Immature natural killer cell (primary cell): Measurements from ENCODE around the gene SIL1. TPM values are rescaled to one million over a fixed set of nuclear protein-coding genes. Genes with fewer than 3 reads are reported as not detected.
A peak's percentile ranks its signal among the peaks of the same experiment; 100 is the strongest.

Experiments
- DNase-seq, 3 donors: peaks; one replicate each; pipeline ENCODE4 v3.0.0; 2022; ENCODE audit warnings: mixed read lengths in 1 of 3
- H3K27ac Mint-ChIP-seq, 6 donors: one replicate each; pipeline ENCODE4 v1.8.0; 2020; ENCODE audit warnings: mixed read lengths in 6 of 6, mild to moderate bottlenecking in 5 of 6, inconsistent platforms in 4 of 6, moderate library complexity in 3 of 6
- H3K27me3 Mint-ChIP-seq, 3 donors: one replicate each; pipeline ENCODE4 v1.8.0; 2020 to 2021; ENCODE audit warnings: low read depth in 3 of 3, mild to moderate bottlenecking in 3 of 3, mixed read lengths in 3 of 3, moderate library complexity in 3 of 3, inconsistent platforms in 1 of 3
- H3K36me3 Mint-ChIP-seq, 3 donors: one replicate each; pipeline ENCODE4 v1.8.0; 2020; ENCODE audit warnings: mixed read lengths in 3 of 3, inconsistent platforms in 2 of 3, mild to moderate bottlenecking in 2 of 3
- H3K4me1 Mint-ChIP-seq, 2 donors: one replicate each; pipeline ENCODE4 v1.8.0; 2020; ENCODE audit warnings: inconsistent platforms in 2 of 2, mild to moderate bottlenecking in 2 of 2, mixed read lengths in 2 of 2, moderate library complexity in 1 of 2
- H3K4me3 Mint-ChIP-seq, 5 donors: one replicate each; pipeline ENCODE4 v1.8.0; 2020; ENCODE audit warnings: mild to moderate bottlenecking in 5 of 5, mixed read lengths in 5 of 5, inconsistent platforms in 3 of 5, moderate library complexity in 3 of 5
- H3K9me3 Mint-ChIP-seq, 6 donors: one replicate each; pipeline ENCODE4 v1.8.0; 2020; ENCODE audit warnings: mild to moderate bottlenecking in 6 of 6, mixed read lengths in 6 of 6, inconsistent platforms in 4 of 6, moderate library complexity in 3 of 6
- polyA plus RNA-seq, 3 donors: library from polyadenylated mRNA; unstranded; fragments of 300-500 nt; fragmentation: Illumina TruSeq; gene quantifications; one replicate each; pipeline ENCODE4 v1.2.3, GENCODE V29; 2021

Gene SIL1
- polyA plus RNA-seq, 3 donors from 2014 or later = 22.0 to 22.7 (median 22.1) TPM

- DNase-seq = no peak
- Mint-ChIP-seq H3K27me3 (peaks cover 0 to 4% (median 3%) of the 10 kb centered on the region in 3 donors), H3K4me3 (no peak overlapping the region), H3K27ac (no peak overlapping the region), H3K4me1 (peaks cover 22 to 25% of the 10 kb centered on the region in 2 donors), H3K36me3 (peaks cover 4 to 5% (median 4%) of the 10 kb centered on the region in 3 donors), H3K9me3 (no peaks in the 10 kb centered on the region)
Observed at GRCh38 chr5:138955013-138955660, 243.0 kb downstream of the SIL1 start.

- DNase-seq = no peak
- Mint-ChIP-seq H3K27me3 (peaks cover 1 to 4% (median 3%) of the 10 kb centered on the region in 3 donors), H3K9me3 (no peaks in the 10 kb centered on the region), H3K4me3 (no peak overlapping the region), H3K27ac (peak overlapping the region in 3 of 6 donors; percentile 26 to 38 (median 34)), H3K36me3 (peaks cover 4 to 8% (median 4%) of the 10 kb centered on the region in 3 donors), H3K4me1 (peaks cover 22 to 25% of the 10 kb centered on the region in 2 donors)
Observed at GRCh38 chr5:138954257-138955012, 243.7 kb downstream of the SIL1 start.

GRCh38 chr5:138953387-138954256, 244.5 kb downstream of the SIL1 start:
- Mint-ChIP-seq H3K27me3 (peaks cover 2 to 4% (median 3%) of the 10 kb centered on the region in 3 donors), H3K36me3 (peaks cover 4 to 8% (median 4%) of the 10 kb centered on the region in 3 donors), H3K9me3 (no peaks in the 10 kb centered on the region), H3K4me1 (peaks cover 22 to 25% of the 10 kb centered on the region in 2 donors), H3K27ac (peak overlapping the region in 4 of 6 donors; percentile 21 to 58 (median 32)), H3K4me3 (peak overlapping the region; percentile 56 to 75 (median 73))
- peak; percentile 32 to 35 (median 32) for DNase-seq

GRCh38 chr5:138952962-138953361, 245.2 kb downstream of the SIL1 start:
- no peaks in the 10 kb centered on the region for H3K9me3 Mint-ChIP-seq
- H3K27ac Mint-ChIP-seq = peak overlapping the region in 4 of 6 donors; percentile 21 to 50 (median 32)
- H3K27me3 Mint-ChIP-seq = peaks cover 2 to 4% (median 3%) of the 10 kb centered on the region in 3 donors
- peak overlapping the region; percentile 56 to 75 (median 73) for H3K4me3 Mint-ChIP-seq
- peak in 2 of 3 donors; percentile 11 to 15 for DNase-seq
- H3K36me3 Mint-ChIP-seq = peaks cover 4 to 8% (median 4%) of the 10 kb centered on the region in 3 donors
- peaks cover 22 to 25% of the 10 kb centered on the region in 2 donors for H3K4me1 Mint-ChIP-seq

- Mint-ChIP-seq H3K27ac (peak overlapping the region in 2 of 6 donors; percentile 24 to 62), H3K36me3 (peaks cover 4 to 14% (median 7%) of the 10 kb centered on the region in 3 donors), H3K4me3 (peak overlapping the region; percentile 12 to 75 (median 73)), H3K4me1 (peaks cover 22 to 25% of the 10 kb centered on the region in 2 donors), H3K9me3 (no peaks in the 10 kb centered on the region), H3K27me3 (peaks cover 2 to 5% (median 3%) of the 10 kb centered on the region in 3 donors)
- no peak for DNase-seq
Observed at GRCh38 chr5:138951986-138952735, 246.0 kb downstream of the SIL1 start.

GRCh38 chr5:138951091-138951985, 246.8 kb downstream of the SIL1 start:
- Mint-ChIP-seq H3K4me3 (no peak overlapping the region), H3K27ac (no peak overlapping the region), H3K9me3 (no peaks in the 10 kb centered on the region), H3K27me3 (peaks cover 2 to 5% (median 3%) of the 10 kb centered on the region in 3 donors), H3K36me3 (peaks cover 4 to 14% (median 7%) of the 10 kb centered on the region in 3 donors), H3K4me1 (peaks cover 22 to 25% of the 10 kb centered on the region in 2 donors)
- no peak for DNase-seq

- Mint-ChIP-seq H3K9me3 (no peaks in the 10 kb centered on the region), H3K4me1 (peaks cover 22 to 25% of the 10 kb centered on the region in 2 donors), H3K4me3 (no peak overlapping the region), H3K27ac (peak overlapping the region in 1 of 6 donors; percentile 35), H3K27me3 (peaks cover 2 to 5% (median 3%) of the 10 kb centered on the region in 3 donors), H3K36me3 (peaks cover 4 to 14% (median 7%) of the 10 kb centered on the region in 3 donors)
- DNase-seq = no peak
Observed at GRCh38 chr5:138950421-138951031, 247.6 kb downstream of the SIL1 start.

- no peak for DNase-seq
- Mint-ChIP-seq H3K27me3 (peaks cover 2 to 5% (median 3%) of the 10 kb centered on the region in 3 donors), H3K36me3 (peaks cover 4 to 19% (median 7%) of the 10 kb centered on the region in 3 donors), H3K4me1 (peaks cover 22 to 25% of the 10 kb centered on the region in 2 donors), H3K27ac (peak overlapping the region in 1 of 6 donors; percentile 35), H3K9me3 (no peaks in the 10 kb centered on the region), H3K4me3 (no peak overlapping the region)
Observed at GRCh38 chr5:138949988-138950387, 248.2 kb downstream of the SIL1 start.

- Mint-ChIP-seq H3K4me1 (peaks cover 22 to 23% of the 10 kb centered on the region in 2 donors), H3K9me3 (no peaks in the 10 kb centered on the region), H3K27ac (no peak overlapping the region), H3K36me3 (peaks cover 4 to 19% (median 7%) of the 10 kb centered on the region in 3 donors), H3K27me3 (peaks cover 2 to 5% (median 3%) of the 10 kb centered on the region in 3 donors), H3K4me3 (no peak overlapping the region)
- no peak for DNase-seq
Observed at GRCh38 chr5:138949223-138949574, 249.0 kb downstream of the SIL1 start.

GRCh38 chr5:138948471-138949222, 249.5 kb downstream of the SIL1 start:
- Mint-ChIP-seq H3K27me3 (peaks cover 2 to 5% (median 3%) of the 10 kb centered on the region in 3 donors), H3K9me3 (no peaks in the 10 kb centered on the region), H3K27ac (no peak overlapping the region)

GRCh38 chr5:138947780-138948179, 250.4 kb downstream of the SIL1 start:
- Mint-ChIP-seq H3K4me1 (peaks cover 9 to 12% of the 10 kb centered on the region in 2 donors), H3K36me3 (peaks cover 4 to 23% (median 9%) of the 10 kb centered on the region in 3 donors), H3K9me3 (no peaks in the 10 kb centered on the region), H3K27me3 (peaks cover 0 to 3% (median 2%) of the 10 kb centered on the region in 3 donors), H3K27ac (no peak overlapping the region), H3K4me3 (no peak overlapping the region)
- DNase-seq = no peak

More at GRCh38 chr5:138948471-138949222, 249.5 kb downstream of the SIL1 start:
- Mint-ChIP-seq H3K4me3 (no peak overlapping the region), H3K36me3 (peaks cover 4 to 22% (median 7%) of the 10 kb centered on the region in 3 donors), H3K4me1 (peaks cover 18 to 19% of the 10 kb centered on the region in 2 donors)
- DNase-seq = no peak
